Measurements from ENCODE around the gene KNG1.
A peak's percentile ranks its signal among the peaks of the same experiment; 100 is the strongest.

KNG1 gene

GRCh38 chr3:186779204-186779603 lies 62.0 kb downstream of the KNG1 start:
- DNase-seq, result no peak

- DNase-seq, result no peak
Observed at GRCh38 chr3:186782542-186783057, 65.4 kb downstream of the KNG1 start.

DNA sequence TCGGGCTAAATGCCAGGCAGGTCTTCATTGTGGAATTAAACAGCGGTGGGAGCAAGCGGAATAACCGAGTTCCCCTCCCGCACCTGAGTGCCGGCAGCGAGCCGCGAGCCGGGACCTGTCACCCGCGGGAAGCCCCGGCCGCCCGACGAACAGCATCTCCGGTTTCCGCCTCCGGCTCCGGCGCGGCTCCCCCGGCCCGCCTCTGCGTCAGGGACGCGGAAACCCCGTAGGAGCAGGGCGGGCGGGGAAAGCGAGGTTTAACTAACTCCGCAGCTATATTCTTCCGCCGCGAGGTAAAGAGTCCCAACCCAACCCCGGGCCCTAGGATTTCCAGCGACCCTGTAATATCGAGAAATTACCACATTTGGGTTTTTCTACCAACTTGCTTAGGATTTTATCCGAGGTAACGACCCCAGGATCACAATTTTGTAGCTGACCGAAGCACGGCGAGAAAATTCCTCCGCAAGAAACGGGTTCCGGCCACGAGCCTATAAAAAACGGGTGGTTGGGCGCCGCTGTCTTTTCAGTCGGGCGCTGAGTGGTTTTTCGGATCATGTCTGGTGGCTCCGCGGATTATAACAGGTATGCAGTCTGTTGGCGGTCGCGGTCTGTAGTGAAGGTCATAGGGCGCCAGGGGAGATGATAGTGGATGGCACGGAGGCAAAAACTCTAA lies 66.0 kb downstream of the KNG1 start, which contains the start of gene EIF4A2:
Gene EIF4A2 (plus strand): TSS at position 520 of the 673 bp plus-strand sequence. CDS start 34 bp downstream, at position 554.
- DNase-seq, result peak; percentile 89 to 91

DNA sequence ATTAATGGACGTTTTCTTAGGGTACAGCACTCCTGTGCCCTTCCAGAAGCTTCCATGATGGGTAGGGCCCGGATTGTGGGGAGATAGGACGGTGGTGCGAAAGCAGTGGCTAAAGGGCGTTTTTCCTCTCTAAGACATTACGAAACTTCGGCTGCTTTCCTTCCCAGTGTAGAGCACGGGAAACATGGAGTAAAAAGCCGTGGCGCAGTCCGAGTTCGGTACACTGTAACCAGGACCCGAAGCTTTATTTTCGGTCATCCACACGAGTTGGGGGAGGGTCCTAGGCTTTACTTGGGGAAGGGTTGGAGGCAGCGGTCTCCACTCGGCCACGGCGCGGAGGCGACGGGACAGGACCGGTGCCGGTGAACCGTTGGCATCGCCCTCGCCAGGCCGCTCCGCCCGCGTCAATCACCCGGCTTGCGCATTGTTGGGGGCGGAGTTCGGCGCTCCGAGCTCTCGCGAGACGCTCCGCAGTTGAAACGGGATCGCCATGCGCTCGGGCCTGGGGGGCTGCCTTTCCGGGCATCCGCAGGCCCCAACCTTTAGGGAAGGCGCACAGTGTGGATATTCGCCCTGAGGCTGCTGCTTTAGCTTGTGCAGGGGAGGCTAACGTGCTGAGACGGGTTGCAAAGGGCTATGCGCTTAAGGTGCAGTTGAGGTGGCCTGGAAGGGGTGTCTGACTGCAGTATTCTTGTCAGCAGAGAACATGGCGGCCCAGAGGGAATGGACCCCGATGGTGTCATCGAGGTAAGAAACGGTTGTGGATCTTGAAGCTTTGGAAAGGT lies 66.8 kb downstream of the KNG1 start:
- DNase-seq, result peak; percentile 70 to 75

GRCh38 chr3:186784820-186785494 lies 67.8 kb downstream of the KNG1 start:
- DNase-seq, result no peak

DNA sequence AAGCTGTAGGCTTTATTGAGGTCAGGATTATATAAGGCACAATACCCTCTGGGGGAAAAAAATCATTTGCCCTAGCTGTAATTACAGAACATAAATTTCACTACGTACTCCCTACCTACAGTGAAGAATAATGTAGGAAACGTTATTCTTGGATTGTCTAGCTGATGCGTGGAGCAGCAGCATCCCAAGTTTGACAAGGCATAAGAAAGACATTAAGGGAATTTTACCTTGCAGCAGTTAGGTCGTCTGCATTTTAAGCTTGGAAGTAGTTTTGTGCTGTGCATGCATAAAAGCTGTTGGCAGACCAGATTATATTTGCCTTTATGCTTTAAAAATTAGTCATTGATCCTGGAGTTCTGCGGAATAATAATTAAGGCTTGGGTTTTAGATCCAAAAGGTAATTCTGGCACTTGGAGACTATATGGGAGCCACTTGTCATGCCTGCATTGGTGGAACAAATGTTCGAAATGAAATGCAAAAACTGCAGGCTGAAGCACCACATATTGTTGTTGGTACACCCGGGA lies 68.4 kb downstream of the KNG1 start:
- DNase-seq, result no peak

DNA sequence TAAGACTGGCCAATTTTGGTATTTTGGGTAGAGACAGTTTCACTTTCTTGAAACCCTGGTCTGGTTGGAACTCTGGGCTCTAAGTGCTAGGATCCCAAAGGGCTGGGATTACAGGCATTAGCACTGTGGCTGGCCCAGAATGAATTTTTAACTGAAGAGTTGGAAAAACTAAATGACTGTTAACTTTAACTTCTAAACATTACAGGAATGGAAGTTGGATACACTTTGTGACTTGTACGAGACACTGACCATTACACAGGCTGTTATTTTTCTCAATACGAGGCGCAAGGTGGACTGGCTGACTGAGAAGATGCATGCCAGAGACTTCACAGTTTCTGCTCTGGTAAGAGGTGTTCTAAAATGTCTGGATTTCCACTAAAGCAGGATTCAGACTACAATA lies 69.8 kb downstream of the KNG1 start:
- no peak for DNase-seq

DNA sequence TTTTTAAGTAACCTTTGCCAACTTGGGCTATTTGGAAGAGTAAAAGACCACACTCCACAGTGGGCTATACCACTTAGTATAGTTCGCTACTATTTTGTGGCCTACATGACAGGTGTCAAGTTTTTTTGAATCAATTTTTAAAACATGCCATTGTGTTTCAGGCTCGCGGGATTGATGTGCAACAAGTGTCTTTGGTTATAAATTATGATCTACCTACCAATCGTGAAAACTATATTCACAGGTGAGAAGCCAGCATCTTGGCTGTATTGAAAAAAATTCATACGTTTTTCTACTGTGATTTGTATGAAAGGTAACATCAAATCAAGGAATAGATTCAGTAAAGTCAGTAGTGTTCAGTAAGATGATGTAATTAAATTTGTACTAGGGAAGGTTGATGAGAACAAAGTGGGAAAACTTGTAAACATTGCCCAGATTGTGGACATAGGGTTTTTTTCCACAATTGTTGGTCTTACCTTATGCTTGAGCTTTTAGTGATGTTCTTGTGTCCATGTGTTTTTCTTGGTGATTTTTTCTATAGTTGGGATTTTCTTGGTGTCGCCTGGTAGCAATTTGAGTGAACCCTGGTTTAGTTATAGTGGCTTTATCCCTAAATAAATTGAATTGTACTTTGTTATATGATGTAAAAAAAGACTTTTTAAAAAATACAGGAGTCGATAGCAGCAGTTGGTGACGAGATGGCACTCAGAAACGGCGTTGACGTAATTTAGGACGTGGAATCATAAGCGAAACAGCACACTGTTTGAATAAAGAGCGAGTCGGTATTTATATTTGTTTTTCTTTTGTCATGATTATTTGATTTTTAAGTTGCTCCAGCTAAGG lies 70.7 kb downstream of the KNG1 start:
- DNase-seq, result no peak

GRCh38 chr3:186788482-186789370 lies 71.6 kb downstream of the KNG1 start:
- DNase-seq, result no peak

DNA sequence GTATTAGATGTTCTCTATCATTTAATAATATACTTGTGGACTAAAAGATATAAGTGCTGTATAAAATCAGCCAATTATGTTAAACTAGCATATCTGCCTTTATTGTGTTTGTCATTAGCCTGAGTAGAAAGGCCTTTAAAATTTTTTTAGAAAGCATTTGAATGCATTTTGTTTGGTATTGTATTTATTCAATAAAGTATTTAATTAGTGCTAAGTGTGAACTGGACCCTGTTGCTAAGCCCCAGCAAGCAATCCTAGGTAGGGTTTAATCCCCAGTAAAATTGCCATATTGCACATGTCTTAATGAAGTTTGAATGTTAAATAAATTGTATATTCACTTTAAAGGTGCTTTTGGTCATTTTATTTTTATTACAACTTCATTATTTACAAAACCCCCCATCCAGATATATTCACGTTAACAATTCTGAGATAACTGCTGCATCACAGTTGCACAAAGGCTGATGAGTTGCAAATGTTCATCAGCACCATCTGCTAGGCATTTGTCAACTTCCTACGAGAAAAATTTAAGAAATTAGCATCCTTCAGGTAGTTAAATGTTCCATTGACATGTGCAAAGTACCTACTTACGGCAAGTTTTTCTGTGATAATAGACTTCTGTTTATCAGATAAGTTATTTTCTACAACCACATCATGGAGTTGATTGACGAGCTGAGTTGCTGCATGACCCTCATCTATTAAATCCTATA lies 72.5 kb downstream of the KNG1 start:
- DNase-seq, result no peak

DNA sequence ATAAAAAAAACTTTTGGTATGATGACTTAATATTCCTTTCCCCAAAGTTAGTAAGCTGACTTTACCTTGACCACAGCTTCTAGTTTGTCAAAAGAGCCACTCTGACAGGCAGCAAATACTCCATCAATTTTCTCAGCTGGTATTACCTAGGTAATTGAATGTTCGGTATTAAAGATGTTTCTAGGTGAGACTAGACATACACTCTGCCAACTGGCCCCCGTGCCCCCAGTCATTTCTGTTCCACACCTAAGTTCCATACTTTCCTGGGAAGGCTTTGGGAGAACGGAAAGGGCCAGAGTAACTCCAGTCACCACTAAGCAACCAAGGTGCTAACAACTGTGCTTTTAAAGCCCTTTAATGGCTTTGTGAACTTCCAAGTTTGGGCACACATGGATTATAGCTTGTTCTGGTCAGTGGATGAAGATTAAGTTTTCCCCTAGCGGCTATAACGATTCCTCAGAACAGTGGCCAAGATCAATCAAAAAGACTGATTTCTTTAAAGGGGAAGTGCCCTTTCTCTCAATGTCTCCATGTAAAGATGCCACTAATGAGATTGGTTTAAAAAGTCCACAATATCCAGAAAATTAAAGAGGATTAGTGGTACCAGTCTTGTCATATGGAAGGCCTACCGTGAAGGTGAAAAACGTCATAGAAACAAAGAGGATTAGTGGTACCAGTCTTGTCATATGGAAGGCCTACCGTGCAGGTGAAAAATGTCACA lies 73.3 kb downstream of the KNG1 start:
- no peak for DNase-seq
